Mucosa of descending colon (tissue), 3 donors: ENCODE results near the gene SELPLG. TPM values are rescaled to one million over a fixed set of nuclear protein-coding genes. Genes with fewer than 3 reads are reported as not detected.

ENCODE experiments used
- ATAC-seq: fragments of 200-7000 bp; cut with Tn5 transposase; one replicate; pipeline ENCODE4 v1.9.1; 2020; ENCODE audit warnings: mild to moderate bottlenecking, moderate library complexity
- DNase-seq, 3 donors: peaks; one replicate each; pipeline ENCODE4 v3.0.0-alpha.2; 2020
- H3K36me3 ChIP-seq: fragments of 200-600 bp; one replicate; pipeline ENCODE4 v1.8.0; 2021; ENCODE audit warnings: low read depth, mild to moderate bottlenecking
- H3K4me1 ChIP-seq: fragments of 200-600 bp; one replicate; pipeline ENCODE4 v1.8.0; 2021; ENCODE audit warnings: low read depth, mild to moderate bottlenecking
- H3K4me3 ChIP-seq: fragments of 200-600 bp; one replicate; pipeline ENCODE4 v1.8.0; 2021; ENCODE audit warnings: mild to moderate bottlenecking
- H3K9me3 ChIP-seq: fragments of 200-600 bp; one replicate; pipeline ENCODE4 v1.8.0; 2021; ENCODE audit warnings: mild to moderate bottlenecking
- CTCF ChIP-seq: fragments of 200-600 bp; IDR thresholded peaks from one replicate; pipeline ENCODE4 v1.8.0; 2022; ENCODE audit warnings: antibody characterized with exemption, mild to moderate bottlenecking
- intact Hi-C, 2 donors: fragments of 100-400 bp; cut with DNase I in 1 of 2; cut with micrococcal nuclease in 1 of 2; formaldehyde crosslinking; loops; one replicate each; pipeline versions ENCODE4 v1.11.0 to v1.11.1; 2022; cut with DNase I, micrococcal nuclease
- total RNA-seq, 3 donors: library from RNA; stranded (reverse); fragmentation: NEBNext Ultra II Directional in 2 of 3; extraction: Animal tissue kit (Norgen Biotek cat#: 25700) in 2 of 3; gene quantifications; one replicate each; pipeline versions ENCODE4 v1.2.1 to v1.2.4, GENCODE V29; 2021 to 2023
- donor health status: DM: no; HTN: no; CAD: no; lungs with moderate emphysema.
- donor health status: DM: no; HTN: no; CAD: no.
- donor health status: DM: no; HTN: yes; CAD: no.

Gene SELPLG
- total RNA-seq, 3 donors from 2014 or later, result 3.3 to 6.5 (median 6.0) TPM

- no peak for DNase-seq
- no peak for TF ChIP-seq CTCF
- peaks cover 3% of the 10 kb centered on the region for H3K4me1 ChIP-seq
- ATAC-seq, result no peak
- intact Hi-C loops, result loop anchor here in 1 of 2 donors (5.0 to 10.0 kb wide), 2 partner anchors 57 to 134 kb away; no protein-coding TSS in a partner anchor
- no peaks in the 10 kb centered on the region for H3K36me3 ChIP-seq
- H3K9me3 ChIP-seq, result no peaks in the 10 kb centered on the region
- no peak overlapping the region for H3K4me3 ChIP-seq
These were observed 34.4 kb upstream of the SELPLG start for GRCh38 chr12:108668063-108668462.

GRCh38 chr12:108667349-108667748 is 33.7 kb upstream of the SELPLG start:
- H3K36me3 ChIP-seq, result no peaks in the 10 kb centered on the region
- no peaks in the 10 kb centered on the region for H3K9me3 ChIP-seq
- intact Hi-C loops, result loop anchor here in 1 of 2 donors (5.0 to 10.0 kb wide), 2 partner anchors 57 to 135 kb away; no protein-coding TSS in a partner anchor
- no peak for TF ChIP-seq CTCF
- peaks cover 3% of the 10 kb centered on the region for H3K4me1 ChIP-seq
- no peak for ATAC-seq
- no peak overlapping the region for H3K4me3 ChIP-seq
- no peak for DNase-seq

GRCh38 chr12:108666401-108666881 is 32.7 kb upstream of the SELPLG start:
- no peaks in the 10 kb centered on the region for H3K9me3 ChIP-seq
- intact Hi-C loops, result loop anchor here in 1 of 2 donors (5.0 to 10.0 kb wide), 2 partner anchors 58 to 136 kb away; no protein-coding TSS in a partner anchor
- peaks cover 3% of the 10 kb centered on the region for H3K4me1 ChIP-seq
- DNase-seq, result peak in 1 of 3 donors; percentile 46
- TF ChIP-seq CTCF, result no peak
- no peak overlapping the region for H3K4me3 ChIP-seq
- ATAC-seq, result no peak
- H3K36me3 ChIP-seq, result no peaks in the 10 kb centered on the region

- no peaks in the 10 kb centered on the region for H3K9me3 ChIP-seq
- ATAC-seq (no peak), DNase-seq (no peak)
- peaks cover 3% of the 10 kb centered on the region for H3K4me1 ChIP-seq
- no peak for TF ChIP-seq CTCF
- intact Hi-C loops, result loop anchor here (2.0 to 10.0 kb wide), 3 partner anchors 59 to 137 kb away; no protein-coding TSS in a partner anchor
- no peaks in the 10 kb centered on the region for H3K36me3 ChIP-seq
- H3K4me3 ChIP-seq, result no peak overlapping the region
These were observed 32.0 kb upstream of the SELPLG start for GRCh38 chr12:108665608-108666202.

GRCh38 chr12:108664338-108665258 is 30.9 kb upstream of the SELPLG start:
- Histone ChIP-seq H3K36me3 (no peaks in the 10 kb centered on the region), H3K4me1 (peaks cover 3% of the 10 kb centered on the region), H3K9me3 (no peaks in the 10 kb centered on the region), H3K4me3 (no peak overlapping the region)
- TF ChIP-seq CTCF, result peak; percentile 79
- DNase-seq, result peak; percentile 66 to 94 (median 67)
- ATAC-seq, result peak; percentile 98
- intact Hi-C loops, result loop anchor here (2.0 to 10.0 kb wide), 3 partner anchors 60 to 138 kb away; no protein-coding TSS in a partner anchor
